GM12891 (cell line): ENCODE results near the gene RPP25L.

ENCODE experiments used
- POLR2A ChIP-seq: IDR thresholded peaks from 2 replicates; pipeline ENCODE4 v1.6.1; 2011; ENCODE audit warnings: low read depth, low read length, control low read depth
- POLR2AphosphoS5 ChIP-seq: IDR thresholded peaks from 2 replicates; pipeline ENCODE4 v1.6.1; 2011; ENCODE audit warnings: low read depth, low read length, control low read depth
- SPI1 ChIP-seq: IDR thresholded peaks from 2 replicates; pipeline ENCODE4 v1.6.1; 2011; ENCODE audit warnings: low read depth, low read length, control low read depth
- TAF1 ChIP-seq: IDR thresholded peaks from 2 replicates; pipeline ENCODE4 v1.6.1; 2011; ENCODE audit warnings: low read depth, low read length, control low read depth

DNA sequence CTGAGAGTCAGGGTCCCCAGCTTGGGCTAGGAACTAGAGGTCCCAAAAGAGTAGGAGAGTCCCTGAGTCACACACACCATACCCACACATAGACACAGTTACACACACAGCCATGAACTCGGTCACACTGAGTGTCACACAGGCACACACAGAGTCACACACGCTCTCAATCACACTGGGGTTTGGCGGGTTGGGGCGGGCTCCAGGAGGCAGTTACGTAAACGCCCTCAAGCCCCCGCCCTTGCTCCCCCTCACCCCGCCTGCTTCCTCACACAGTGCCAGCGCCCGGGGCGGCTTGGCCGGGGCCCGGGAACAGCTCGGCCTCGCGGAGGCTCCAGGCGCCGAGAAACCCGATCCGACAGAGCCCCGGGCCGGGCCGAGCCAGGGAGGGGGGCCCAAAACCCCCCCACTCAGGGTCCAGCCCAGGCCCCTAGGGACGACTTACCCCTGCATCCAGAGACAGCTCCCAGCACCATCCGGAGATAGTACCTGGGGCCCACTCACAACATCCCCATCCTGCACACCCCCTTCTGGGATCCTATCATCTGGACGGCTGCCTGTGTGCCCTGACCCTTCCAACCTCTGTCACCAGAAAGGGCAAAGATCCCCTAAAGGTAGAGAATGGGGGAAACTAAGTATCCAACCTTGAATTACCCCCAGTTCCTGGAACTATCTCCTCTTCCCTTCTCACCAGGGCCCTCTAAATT lies 18.8 kb downstream of the RPP25L start:
- TF ChIP-seq POLR2AphosphoS5 = no peak
- TF ChIP-seq POLR2A = no peak
- TF ChIP-seq SPI1 = no peak
- no peak for TF ChIP-seq TAF1
